T-helper 22 cell (primary cell): ENCODE measurements around the gene METTL5.
A peak's percentile ranks its signal among the peaks of the same experiment; 100 is the strongest.
"Not testable (repeated sequence)": the region's sequence is repeated elsewhere in the genome, so short reads cannot be mapped to it uniquely, and the experiment has no call there.

Source experiments
- DNase-seq: peaks from one replicate; pipeline ENCODE4 v3.0.0-alpha.2; 2020; ENCODE audit warnings: low read depth

Gene METTL5

DNA sequence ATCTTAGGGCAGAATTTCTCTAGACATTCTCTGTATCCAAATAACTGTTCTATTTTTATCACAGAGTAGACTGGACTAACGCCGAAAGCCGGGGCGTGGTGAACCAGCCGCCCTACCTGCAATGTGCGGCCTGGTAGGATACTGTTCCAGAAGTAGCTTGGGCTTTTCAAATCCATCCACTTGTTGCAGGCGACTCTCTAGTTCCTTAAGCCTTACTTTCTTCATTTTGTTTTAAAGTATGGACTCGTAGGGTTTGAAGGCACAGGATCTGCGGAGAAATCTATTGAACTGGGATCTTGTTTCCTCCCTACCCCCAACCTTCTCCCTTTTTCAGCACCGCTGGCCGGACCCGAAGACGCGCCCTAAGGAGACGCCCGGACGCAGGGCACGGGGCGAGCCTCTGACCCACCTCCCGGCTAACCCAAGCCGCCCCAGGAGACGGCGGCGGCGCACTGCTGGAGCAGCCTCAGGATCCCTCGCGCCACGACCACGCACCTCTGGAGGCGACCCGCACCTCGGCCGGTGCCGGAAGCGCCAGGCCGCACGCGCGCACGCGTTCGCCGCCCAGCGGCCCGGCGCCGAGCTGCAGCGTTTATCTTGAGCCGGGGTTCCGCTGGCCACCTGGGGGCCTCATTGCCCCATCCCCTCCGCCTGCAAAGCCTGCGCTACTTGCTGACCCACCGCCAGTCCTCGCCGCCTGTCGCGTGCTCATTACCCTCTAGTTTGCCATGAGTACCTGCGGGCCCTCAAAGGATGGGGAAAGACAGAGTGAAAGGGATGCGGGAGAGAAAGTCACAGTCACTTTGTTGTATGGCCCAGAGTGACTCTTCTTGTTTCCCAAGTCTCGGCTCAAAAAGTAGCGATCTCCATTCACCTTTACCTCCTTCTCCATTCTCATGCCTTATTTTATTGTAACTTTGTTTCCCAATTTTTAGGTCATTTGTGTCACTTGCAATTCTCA lies at the start of gene METTL5:
TSS of gene METTL5 (minus strand) at position 533 of the 961 bp plus-strand sequence. CDS start at position 225, 308 bp downstream.
- peak; percentile 53 for DNase-seq

DNA sequence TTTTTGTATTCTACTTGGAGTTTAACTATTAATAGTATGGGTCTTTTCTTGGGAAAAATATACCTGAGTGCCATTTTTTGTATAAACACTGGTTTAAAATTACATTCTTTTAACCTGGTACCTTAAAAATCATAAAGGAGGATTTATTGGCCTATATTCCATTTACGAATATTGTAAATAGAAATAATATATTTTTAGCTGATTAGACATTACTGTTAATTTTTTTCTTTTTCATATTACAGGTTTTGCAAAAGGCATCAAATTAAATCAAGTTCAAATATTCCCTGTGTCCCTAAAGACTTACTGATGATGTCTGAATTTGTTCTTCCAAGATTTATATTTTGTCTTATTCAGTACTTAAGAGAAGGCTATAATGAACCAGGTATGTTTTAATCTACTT lies 47.3 kb upstream of the METTL5 start:
- DNase-seq, result no peak

DNA sequence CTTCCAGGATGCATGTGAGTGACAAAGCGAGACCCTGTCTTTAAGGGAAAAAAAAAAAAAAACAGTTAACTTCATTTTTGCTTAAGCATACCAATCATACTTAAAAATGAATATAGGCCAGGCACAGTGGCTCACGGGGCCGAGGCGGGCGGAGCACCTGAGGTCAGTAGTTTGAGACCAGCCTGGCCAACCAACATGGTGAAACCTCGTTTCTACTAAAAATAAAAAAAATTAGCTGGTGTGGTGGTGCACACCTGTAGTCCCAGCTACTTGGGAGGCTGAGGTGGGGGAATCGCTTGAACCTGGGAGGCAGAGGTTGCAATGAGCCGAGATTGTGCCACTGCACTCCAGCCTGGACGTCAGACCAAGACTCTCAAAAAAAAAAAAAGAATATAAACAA lies 46.7 kb upstream of the METTL5 start:
- not testable (repeated sequence) for DNase-seq

DNA sequence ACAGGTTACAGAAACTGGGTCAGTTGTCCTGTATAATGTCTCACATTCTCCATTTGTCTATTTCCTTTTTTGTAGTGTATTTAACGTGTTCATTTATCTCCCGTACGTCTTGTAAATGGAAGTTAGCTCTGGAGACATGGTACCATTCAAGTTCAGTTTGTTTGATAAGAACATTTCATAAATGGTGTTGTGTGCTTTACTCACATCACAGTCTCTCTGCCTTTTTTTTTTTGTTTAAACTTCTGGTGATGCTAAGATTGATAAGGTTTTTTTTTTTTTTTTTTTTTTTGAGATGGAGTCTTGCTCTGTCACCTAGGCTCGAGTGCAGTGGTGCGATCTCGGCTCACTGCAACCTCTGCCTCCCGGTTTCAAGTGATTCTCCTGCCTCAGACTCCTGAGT lies 44.2 kb upstream of the METTL5 start:
- DNase-seq, result no peak

DNA sequence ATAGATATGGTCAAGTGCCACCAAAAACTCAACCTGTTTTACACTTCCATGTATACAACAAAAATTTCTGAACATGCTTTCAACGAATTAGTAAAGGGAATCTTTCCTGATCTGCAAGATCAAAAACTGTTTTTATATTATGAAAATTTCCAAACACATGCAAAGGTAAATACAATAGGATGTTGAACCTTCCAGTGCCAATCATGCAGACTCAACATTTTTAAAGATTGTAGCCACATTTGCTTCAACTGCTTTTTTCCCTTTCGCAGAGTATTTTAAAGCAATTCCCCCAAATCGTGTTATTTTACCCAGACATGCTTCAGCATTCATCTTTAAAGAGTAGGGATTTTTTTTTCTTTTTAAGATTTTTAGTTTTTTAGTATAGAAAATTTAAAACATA lies 42.9 kb upstream of the METTL5 start:
- no peak for DNase-seq

DNA sequence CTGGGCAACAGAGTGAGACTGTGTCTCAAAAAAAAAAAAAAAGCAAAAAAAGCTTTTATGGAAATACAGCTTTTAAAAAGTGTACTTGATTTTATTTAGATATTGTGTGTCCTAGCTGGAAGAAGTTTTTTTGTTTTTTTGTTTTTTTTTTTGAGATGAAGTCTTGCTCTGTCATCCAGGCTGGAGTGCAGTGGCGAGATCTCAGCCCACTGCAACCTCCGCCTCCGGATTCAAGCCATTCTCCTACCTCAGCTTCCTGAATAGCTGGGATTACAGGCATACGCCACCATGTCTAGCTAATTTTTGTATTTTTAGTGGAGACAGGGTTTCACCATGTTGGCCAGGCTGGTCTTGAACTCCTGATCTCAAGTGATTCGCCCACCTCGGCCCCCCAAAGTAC lies 41.5 kb upstream of the METTL5 start:
- not testable (repeated sequence) for DNase-seq

DNA sequence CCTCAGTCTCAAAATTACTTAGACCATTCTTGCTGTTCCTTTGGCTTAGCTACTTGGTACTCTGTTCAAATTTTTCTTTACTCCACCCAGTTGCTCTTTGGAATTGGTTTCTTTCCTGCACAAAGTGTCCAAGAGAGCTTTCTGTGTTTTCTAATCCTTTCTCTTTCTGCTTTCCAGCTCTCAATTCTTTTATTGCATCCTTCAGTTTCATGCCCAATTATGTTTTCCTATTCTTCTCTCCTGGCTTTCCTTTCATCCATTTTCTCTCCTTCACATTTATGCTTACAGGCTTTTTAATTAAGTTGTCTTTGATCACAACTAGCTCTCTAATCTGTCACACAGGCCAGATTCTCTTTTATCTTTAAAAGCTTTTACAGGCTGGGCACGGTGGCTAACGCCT lies 40.8 kb upstream of the METTL5 start:
- no peak for DNase-seq

DNA sequence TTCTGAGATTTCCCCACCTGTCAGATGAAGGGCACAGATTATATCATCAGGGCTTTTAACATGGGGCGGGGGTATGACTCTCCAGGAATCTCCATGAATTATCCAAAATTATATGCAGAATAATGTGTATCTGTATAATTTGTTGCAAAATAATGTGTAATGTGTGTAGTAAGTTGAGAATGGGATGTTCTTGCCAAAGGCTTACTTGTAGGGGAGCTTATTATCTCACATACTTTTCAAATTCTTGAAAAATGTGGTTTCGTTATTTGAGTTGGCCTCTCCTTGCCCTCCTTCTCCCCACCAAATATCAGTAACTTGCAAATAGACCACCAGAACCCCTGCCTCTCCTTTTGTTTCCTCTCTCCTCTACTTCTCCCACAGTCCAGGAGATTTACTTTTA lies 38.1 kb upstream of the METTL5 start:
- DNase-seq, result no peak

DNA sequence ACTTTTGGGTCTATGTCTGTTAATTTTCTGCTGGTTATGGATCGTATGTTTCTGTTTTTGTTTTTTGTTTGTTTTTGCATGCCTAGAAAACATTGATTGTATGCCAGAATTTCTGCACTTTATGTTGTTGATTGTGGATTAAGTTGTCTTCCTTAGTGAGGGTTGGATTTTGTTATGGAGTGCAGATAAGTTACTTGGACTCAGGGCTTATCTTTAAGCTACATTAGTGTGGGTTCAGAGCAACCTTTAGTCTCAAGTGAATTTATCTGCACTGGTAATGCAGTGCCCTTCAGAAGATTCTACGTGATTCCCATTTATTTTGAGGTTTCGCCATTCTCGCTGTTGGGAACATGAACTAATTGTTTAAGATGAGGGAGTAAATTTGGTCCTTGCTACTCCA lies 35.4 kb upstream of the METTL5 start:
- no peak for DNase-seq

DNA sequence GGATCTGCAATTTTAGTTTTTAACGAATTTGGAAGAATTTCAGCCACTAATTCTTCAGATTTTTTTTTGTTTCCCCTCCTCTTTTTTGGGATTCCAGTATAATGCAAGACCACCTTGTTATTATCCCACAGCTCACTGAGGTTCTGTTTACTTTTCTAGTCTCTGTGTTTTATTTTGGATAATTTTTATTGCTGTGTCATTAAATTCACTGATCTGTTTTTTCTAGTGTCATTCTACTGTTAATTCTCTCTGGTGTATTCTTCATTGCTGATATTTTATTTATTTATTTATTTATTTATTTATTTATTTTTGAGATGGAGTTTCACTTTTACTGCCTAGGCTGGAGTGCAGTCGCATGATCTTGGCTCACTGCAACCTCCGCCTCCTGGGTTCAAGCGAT lies 34.7 kb upstream of the METTL5 start:
- no peak for DNase-seq

DNA sequence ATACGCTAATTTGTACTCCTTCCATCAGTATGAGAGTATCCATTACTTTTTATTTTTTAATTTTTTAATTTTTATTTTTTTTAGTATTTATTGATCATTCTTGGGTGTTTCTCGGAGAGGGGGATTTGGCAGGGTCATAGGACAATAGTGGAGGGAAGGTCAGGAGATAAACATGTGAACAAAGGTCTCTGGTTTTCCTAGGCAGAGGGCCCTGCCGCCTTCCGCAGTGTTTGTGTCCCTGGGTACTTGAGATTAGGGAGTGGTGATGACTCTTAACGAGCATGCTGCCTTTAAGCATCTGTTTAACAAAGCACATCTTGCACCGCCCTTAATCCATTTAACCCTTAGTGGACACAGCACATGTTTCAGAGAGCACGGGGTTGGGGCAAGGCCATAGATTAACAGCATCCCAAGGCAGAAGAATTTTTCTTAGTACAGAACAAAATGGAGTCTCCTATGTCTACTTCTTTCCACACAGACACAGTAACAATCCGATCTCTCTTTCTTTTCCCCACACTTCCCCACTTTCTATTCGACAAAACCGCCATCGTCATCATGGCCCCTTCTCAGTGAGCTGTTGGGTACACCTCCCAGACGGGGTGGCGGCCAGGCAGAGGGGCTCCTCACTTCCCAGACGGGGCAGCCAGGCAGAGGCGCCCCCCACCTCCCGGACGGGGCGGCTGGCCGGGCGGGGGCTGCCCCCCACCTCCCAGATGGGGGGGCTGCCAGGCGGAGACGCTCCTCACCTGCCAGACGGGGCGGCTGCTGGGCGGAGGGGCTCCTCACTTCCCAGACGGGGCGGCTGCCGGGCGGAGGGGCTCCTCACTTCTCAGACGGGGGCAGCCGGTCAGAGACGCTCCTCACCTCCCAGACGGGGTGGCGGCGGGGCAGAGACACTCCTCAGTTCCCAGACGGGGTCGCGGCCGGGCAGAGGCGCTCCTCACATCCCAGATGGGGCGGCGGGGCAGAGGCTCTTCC lies 30.9 kb upstream of the METTL5 start:
- not testable (repeated sequence) for DNase-seq

DNA sequence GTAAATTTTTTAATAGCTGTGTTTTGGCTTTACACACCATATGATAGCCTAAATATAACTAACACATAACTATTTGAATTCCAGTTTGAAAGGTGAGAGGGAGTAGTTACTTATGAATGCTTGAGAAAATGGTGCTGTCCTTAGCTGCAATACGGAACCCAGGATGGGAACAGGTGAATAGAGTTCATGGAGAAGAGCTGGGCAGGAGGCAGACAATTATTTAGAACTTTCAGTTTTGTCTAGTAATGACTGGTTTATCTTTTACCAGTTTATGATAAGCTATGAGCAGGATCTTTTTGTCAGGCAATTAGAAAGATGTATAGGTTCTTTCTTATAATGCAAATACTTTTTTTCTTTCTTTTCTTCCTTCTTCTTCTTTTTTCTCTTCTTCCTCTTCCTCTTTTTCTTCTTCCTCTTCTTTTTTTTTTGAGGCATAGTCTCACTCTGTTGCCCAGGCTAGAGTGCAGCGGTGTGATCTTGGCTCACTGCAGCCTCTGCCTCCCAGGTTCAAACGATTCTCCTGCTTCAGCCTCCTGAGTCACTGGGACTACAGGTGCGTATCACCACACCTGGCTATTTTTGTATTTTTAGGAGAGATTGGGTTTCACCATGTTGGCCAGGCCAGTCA lies 28.4 kb upstream of the METTL5 start:
- DNase-seq, result no peak

DNA sequence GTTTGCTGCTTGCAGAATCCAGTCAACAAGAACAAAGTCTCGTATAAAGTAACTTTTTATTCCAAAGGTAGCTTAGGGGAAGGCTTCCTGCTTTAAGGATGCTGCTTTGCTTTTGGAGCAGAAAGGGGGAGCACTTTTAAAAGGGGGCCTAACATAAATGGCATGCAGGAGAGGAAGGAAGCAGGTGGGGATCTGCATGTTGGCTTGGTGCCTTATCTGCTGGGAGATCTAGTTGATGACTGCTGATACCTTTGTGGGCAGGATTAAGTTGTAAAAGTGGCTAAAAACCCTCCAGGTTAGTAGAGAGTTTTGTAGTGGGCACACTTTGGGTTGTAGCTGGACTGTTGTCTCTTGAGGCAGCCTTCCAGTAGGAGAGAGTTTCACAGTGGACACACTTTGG lies 25.0 kb upstream of the METTL5 start:
- DNase-seq, result no peak

DNA sequence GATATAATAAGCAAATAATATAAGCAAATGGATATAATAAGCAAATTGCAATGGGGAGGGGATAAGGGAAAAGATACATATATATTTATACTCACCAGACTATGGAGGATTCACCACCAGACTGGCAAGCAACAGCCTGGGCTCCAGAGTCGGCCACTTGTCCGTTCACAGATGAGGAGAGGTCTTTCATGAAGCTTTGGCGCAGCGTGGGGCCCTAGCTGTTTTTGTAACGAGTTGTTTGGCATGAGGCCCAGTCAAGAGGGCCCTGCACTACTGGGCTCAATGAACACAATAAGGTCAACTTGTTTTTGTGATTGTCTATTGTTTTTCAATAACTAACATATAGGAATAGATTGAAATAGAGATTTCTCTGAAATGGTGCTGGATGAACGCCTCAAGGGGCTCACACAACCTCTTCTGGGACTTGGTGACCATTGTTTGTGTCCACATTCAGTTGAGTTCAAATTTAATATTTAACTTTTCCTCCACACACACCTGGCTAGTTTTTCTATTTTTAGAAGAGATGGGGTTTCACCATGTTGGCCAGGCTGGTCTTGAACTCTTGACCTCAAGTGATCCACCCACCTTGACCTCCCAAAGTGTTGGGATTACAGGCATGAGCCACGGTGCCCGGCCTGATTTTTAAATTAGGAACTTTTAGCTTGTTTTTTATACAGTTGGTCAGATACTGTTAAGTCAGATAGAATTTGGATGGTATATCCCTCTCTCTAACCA lies 24.4 kb upstream of the METTL5 start:
- DNase-seq, result not testable (repeated sequence)

DNA sequence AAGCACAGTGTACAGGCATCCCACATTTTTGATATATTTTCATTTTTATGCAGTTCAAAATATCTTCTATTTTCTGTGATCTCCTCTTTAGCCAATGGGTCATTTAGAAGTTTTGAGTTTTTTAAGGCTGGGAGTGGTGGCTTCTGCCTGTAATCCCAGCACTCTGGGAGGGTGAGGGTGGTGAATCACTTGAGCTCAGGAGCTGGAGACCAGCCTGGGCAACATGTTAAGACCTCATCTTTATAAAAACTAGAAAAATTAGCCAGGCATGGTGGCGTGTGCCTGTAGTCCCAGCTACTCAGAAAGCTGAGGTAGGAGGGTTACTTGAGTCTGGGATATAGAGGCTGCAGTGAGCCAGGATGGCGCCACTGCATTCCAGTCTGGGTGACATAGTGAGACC lies 20.3 kb upstream of the METTL5 start:
- no peak for DNase-seq

DNA sequence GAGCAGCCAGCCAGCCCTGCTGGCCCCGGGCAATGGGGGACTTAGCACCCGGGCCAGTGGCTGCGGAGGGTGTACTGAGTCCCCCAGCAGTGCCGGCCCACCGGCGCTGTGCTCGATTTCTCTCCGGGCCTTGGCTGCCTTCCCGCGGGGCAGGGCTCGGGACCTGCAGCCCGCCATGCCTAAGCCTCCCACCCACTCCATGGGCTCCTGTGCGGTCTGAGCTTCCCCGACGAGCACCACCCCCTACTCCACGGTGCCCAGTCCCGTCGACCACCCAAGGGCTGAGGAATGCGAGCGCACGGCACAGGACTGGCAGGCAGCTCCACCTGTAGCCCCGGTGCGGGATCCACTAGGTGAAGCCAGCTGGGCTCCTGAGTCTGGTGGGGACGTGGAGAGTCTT lies 16.9 kb upstream of the METTL5 start:
- DNase-seq, result not testable (repeated sequence)

DNA sequence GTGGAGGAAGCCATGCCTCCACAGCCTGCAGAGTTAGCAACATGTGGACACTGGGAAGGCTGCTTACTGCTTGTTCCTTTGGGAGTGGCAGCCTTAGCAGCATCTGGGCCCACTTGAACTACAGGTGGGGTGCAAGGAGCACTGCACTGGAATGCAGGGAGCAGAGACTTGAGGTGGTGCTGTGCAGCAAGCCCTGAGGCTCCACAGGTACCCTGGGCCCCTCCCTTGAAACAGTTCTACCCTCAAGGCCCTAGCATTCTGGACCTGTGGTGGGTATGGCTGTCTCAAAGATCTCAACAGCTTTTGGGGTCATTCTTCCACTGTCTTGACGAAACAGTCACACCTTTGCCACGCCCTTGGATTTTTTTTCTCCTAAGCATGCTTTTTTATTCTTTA lies 16.0 kb upstream of the METTL5 start:
- no peak for DNase-seq

DNA sequence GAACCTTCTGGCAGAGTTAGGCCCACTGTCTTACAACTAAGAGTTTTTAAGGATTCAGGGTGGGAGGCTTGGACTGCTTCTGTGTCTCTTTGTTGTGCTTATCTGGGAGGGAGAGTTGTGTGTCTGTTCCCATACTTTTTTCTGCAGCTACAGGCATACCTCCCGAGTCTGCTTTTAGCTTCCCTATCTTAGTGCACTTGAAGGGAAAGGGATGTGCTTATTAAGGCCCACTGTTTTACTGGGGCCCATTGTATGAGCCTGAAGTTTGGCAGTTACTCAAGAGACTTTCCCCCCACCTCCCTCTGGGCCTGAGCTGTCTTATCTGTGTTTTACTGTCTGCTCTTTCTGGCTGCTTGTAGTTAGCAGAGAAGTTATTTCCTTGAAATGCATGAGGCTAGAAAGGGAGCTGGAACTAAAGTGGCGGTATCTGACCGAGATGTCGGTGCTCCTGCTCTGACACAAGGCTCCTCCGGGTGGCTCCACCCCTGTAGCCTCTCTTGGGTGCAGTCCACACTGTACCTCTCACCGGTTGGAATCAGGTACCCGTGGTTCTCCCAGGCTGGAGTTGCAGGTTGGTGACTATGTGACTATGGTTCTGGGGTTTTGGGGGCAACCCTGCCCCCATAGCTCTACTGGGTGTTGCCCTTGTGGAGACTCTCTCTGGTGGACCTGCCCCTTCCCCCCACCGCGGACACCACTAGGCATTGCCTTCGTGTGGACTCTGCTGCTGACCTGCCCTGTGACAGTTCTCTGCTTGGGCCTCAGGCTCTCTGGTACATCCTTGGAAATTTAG lies 15.4 kb upstream of the METTL5 start:
- no peak for DNase-seq

DNA sequence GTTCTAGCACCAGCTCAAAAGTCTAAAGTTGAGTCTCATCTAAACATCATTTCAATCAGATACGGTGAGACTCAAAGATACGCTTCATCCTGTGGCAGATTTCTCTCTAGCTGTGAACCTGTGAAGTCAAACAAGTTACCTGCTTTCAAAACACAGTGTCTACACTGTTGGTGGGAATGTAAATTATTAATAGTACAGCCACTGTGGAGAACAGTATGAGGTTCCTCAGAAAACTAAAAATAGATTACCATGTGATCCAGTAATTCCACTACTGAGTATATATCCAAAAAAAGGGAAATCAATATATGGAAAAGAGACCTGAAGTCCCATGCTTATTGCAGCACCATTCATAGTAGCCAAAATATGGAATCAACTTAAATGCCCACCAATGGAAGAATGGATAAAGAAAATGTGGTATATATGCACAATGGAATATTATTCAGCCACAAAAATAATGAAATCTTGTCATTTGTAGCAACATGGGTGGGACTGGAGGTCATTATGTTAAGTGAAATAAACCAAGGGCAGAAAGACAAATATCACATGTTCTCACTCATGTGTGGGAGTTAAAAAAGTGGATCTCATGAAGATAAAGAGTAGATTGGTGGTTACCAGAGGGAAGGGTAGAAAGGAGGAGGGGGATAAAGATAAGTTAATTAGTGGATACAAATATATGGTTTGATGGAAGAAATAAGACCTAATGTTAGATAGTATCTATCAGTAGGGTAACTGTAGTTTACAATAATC lies 14.2 kb upstream of the METTL5 start:
- DNase-seq, result no peak

DNA sequence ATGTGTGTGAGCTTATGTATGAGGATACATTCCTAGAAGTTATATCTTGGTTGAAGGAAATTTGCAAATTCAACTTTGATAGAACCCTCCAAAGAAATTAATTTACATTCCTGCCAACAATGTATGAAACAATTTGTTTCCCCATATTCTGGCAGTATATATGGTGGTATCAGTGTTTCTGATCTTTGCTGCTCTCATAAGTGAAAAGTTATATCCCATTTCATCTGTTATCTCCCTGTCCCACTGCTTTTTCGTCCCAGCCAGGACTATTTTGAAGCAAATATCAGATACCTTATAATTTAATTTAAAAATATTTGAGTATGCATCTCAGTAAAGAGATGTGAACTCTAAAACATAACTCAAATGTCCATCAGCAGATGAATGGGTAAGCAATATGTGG lies 9.7 kb upstream of the METTL5 start:
- no peak for DNase-seq
